Stimulated activated CD8-positive, alpha-beta memory T cell treated with anti-CD3 and anti-CD28 coated beads, Interleukin-4, amount 100 ng/mL, for 4 hours (primary cell): ENCODE data around the gene KL.

Source experiments
- DNase-seq, 2 donors: peaks; one replicate each; pipeline ENCODE4 v3.0.0-alpha.2; 2020; ENCODE audit warnings: low read depth in 2 of 2, low spot score in 1 of 2

Gene KL

GRCh38 chr13:33109801-33110200, 93.6 kb downstream of the KL start:
- DNase-seq: no peak

DNA sequence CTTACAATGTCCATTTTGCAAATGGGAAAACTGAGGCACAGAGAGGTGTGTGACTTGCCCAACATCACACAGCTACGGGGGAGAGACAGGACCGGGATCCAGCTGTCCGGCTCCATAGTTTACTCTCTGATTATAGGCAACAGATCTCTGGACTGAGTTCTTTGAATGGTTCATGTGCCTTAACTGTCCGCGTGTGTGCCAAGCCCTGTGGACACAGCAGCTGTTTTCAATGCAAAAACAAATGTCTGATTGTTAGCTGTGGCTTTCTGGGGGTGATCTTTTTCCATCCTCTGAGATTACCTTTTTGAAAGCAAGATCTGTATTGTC, 94.1 kb downstream of the KL start:
- no peak for DNase-seq

DNA sequence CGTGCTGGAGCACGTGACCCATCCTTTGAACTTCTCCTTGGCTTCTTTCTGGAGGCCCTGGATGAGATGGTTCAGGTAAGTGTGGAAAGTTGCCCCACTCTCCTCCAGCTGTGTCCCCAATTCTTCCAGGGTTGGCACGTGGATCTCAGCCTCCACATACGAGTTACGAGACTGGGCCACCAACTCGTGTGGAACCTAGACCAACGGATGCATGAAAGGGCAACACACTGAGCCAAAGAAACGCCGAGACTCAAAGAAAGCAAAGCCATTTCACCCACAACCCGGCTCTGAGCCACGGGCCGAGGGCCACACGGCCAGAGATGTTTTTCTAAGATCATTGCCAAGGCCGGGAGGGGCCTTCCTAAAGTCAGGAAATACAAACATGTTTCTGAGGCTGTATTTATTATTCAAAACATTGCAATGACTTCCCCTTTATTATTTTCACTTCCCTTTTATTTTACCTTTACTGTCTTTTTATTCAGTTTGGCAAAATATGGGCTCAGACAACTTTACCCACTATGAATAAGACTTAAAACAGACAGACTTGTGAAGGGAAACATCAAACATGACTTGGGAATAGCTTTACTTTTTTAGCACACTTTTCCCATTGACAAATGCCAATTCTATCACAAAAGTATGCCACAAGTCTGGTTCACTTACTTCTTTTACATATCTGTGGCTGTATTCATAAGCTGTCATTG, 94.6 kb downstream of the KL start:
- DNase-seq: no peak

GRCh38 chr13:33111414-33112110, 95.3 kb downstream of the KL start:
- no peak for DNase-seq

DNA sequence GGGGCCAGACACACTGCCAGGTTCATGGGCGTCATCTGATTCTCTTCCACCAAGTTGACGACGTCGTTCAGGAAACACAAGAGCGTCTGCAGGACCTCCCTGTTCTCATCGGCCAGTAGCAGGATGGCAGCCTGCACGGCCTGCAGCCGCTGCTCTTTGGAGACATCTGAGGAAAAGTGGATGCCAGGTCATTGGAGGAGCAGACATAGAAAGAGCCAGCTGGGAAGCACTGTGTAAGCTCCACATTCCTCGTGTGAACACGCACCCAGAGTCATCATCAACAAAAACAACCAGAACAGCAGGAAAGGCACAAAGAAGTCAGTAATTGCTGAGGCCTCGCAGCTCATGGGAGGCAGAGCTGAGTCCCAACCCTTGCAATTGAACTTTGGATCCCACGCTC, 96.5 kb downstream of the KL start:
- no peak for DNase-seq

GRCh38 chr13:33114146-33114545, 97.9 kb downstream of the KL start:
- no peak for DNase-seq

- DNase-seq: no peak
These were observed 99.1 kb downstream of the KL start for GRCh38 chr13:33115274-33115673.
